Endothelial cell of umbilical vein (primary cell): ENCODE data around the gene TMEM37. TPM values are rescaled to one million over a fixed set of nuclear protein-coding genes. Genes with fewer than 3 reads are reported as not detected.
A peak's percentile ranks its signal among the peaks of the same experiment; 100 is the strongest.

Source experiments
- BruUV-seq: library from RNA; stranded (reverse); fragments of 400-500 nt; replicated peaks from 2 replicates; lab custom pipeline; 2021; lab: Mats Ljungman, UMichigan
- CTCF ChIA-PET: fragments of 300-600, 350-600 bp; sonication (Branson Sonifier 250); formaldehyde crosslinking; loops from one replicate; lab custom pipeline; 2021; ENCODE audit warnings: antibody characterized with exemption, inconsistent platforms; lab: Charles Lee
- POLR2A ChIA-PET: fragments of 300-600, 350-600 bp; sonication (Branson Sonifier 250); formaldehyde crosslinking; loops from one replicate; lab custom pipeline; 2021; ENCODE audit warnings: antibody characterized with exemption, inconsistent platforms; lab: Charles Lee
- DNase-seq: peaks from one replicate; pipeline ENCODE4 v3.0.0-alpha.2; 2011; ENCODE audit warnings: low read depth, low spot score
- FAIRE-seq: peaks from 2 replicates; lab custom pipeline; 2011; peaks lifted over from hg19 to GRCh38; lab: Jason Lieb, UNC
- H2AFZ ChIP-seq: 2 replicates; pipeline ENCODE4 v1.6.0; 2012; ENCODE audit warnings: low read depth, low read length, control low read depth, inconsistent platforms
- H3K27ac ChIP-seq: 2 replicates; pipeline ENCODE4 v1.5.1; 2011; ENCODE audit warnings: low read depth, mild to moderate bottlenecking, control low read depth, low read length, moderate library complexity; ENCODE audit not compliant: insufficient read depth
- H3K27me3 ChIP-seq, 2 experiments: 2 replicates each; pipeline versions ENCODE4 v1.6.0 to v1.6.1; 2011; ENCODE audit warnings: low read length in 2 of 2, mixed read lengths in 1 of 2; ENCODE audit not compliant: control insufficient read depth in 2 of 2, insufficient read depth in 2 of 2
- H3K36me3 ChIP-seq, 2 experiments: 2 replicates in 1 of 2; 3 replicates in 1 of 2; pipeline ENCODE4 v1.5.1; 2011; ENCODE audit warnings: low read length in 2 of 2, mild to moderate bottlenecking in 1 of 2, moderate library complexity in 1 of 2; ENCODE audit not compliant: control insufficient read depth in 2 of 2, insufficient read depth in 2 of 2; ENCODE audit errors: extremely low read depth in 1 of 2
- H3K4me1 ChIP-seq: 3 replicates; pipeline ENCODE4 v1.5.1; 2011; ENCODE audit warnings: mild to moderate bottlenecking, low read length; ENCODE audit not compliant: control insufficient read depth, insufficient read depth; ENCODE audit errors: extremely low read depth
- H3K4me2 ChIP-seq: 2 replicates; pipeline ENCODE4 v1.6.1; 2011; ENCODE audit warnings: low read length, control low read depth, mixed read lengths; ENCODE audit not compliant: insufficient read depth
- H3K4me3 ChIP-seq, 3 experiments: fragments of 200-600 bp in 1 of 3; sonication (generic), shearing (Covaris generic) in 1 of 3; replicated peaks in 1 of 3; 2 replicates each; pipeline ENCODE4 v1.5.1; 2011 to 2016; ENCODE audit warnings: control low read depth in 3 of 3, low read length in 3 of 3, mild to moderate bottlenecking in 2 of 3, inconsistent platforms in 1 of 3, low read depth in 1 of 3, moderate library complexity in 1 of 3; ENCODE audit not compliant: insufficient read depth in 1 of 3
- H3K79me2 ChIP-seq: 2 replicates; pipeline ENCODE4 v1.6.0; 2012; ENCODE audit warnings: low read length, inconsistent platforms; ENCODE audit not compliant: control insufficient read depth, insufficient read depth
- H3K9ac ChIP-seq: replicated peaks from 2 replicates; pipeline ENCODE3; 2011; ENCODE audit warnings: low read length, control low read depth; ENCODE audit not compliant: insufficient read depth; ENCODE audit errors: extremely low read depth
- H3K9me1 ChIP-seq: replicated peaks from 3 replicates; pipeline ENCODE4 v1.6.0; 2011; ENCODE audit warnings: mild to moderate bottlenecking, low read length; ENCODE audit not compliant: control insufficient read depth, insufficient read depth; ENCODE audit errors: extremely low read depth
- H3K9me3 ChIP-seq: replicated peaks from 2 replicates; pipeline ENCODE4 v1.5.1; 2012; ENCODE audit warnings: low read length, inconsistent platforms; ENCODE audit not compliant: control insufficient read depth, insufficient read depth
- H4K20me1 ChIP-seq: replicated peaks from 2 replicates; pipeline ENCODE3; 2011; ENCODE audit warnings: mild to moderate bottlenecking, low read length; ENCODE audit not compliant: control insufficient read depth, insufficient read depth; ENCODE audit errors: extremely low read depth
- EZH2 ChIP-seq: IDR thresholded peaks from 2 replicates; pipeline ENCODE4 v1.6.1; 2012; ENCODE audit warnings: borderline replicate concordance, low read depth, mild to moderate bottlenecking, moderate library complexity, low read length, inconsistent platforms; ENCODE audit not compliant: severe bottlenecking
- FOS ChIP-seq: IDR thresholded peaks from 2 replicates; pipeline ENCODE4 v1.6.1; 2011; ENCODE audit warnings: mild to moderate bottlenecking, low read length, moderate library complexity, borderline replicate concordance; ENCODE audit not compliant: insufficient read depth
- GATA2 ChIP-seq: IDR thresholded peaks from 2 replicates; pipeline ENCODE4 v1.7.0; 2011; ENCODE audit warnings: low read depth, mild to moderate bottlenecking, moderate library complexity, mixed read lengths, low read length; ENCODE audit not compliant: insufficient read length, insufficient read depth
- JUN ChIP-seq: IDR thresholded peaks from 2 replicates; pipeline ENCODE4 v1.6.1; 2011; ENCODE audit warnings: borderline replicate concordance, low read depth; ENCODE audit not compliant: insufficient read length, insufficient read depth
- MYC ChIP-seq: IDR thresholded peaks from one replicate; pipeline ENCODE4 v1.6.1; 2011; ENCODE audit warnings: mild to moderate bottlenecking, low read depth, low read length
- POLR2A ChIP-seq: IDR thresholded peaks from 2 replicates; pipeline ENCODE4 v1.6.1; 2012; ENCODE audit warnings: low read depth, mild to moderate bottlenecking, control low read depth, low read length
- POLR2AphosphoS5 ChIP-seq: IDR thresholded peaks from 2 replicates; pipeline ENCODE4 v1.6.1; 2012; ENCODE audit warnings: low read depth, mild to moderate bottlenecking, control low read depth, low read length, moderate library complexity; ENCODE audit not compliant: insufficient read depth
- dilution Hi-C: fragments of 300-500 bp; cut with MboI; formaldehyde crosslinking; loops from one replicate; pipeline ENCODE4 v1.15.0; 2019; ENCODE audit warnings: low sequenced_read_pairs; ENCODE audit not compliant: extremely low pct_ligation_motif_present
- intact Hi-C: fragments of 100-400 bp; cut with micrococcal nuclease; formaldehyde crosslinking; loops from one replicate; pipeline ENCODE4 v1.10.0; 2022
- polyA plus RNA-seq, 4 experiments: library from polyadenylated mRNA; depleted of rRNA in 3 of 4; stranded (reverse) in 3 of 4; unstranded in 1 of 4; fragments of >200 nt; gene quantifications; 2 replicates each; pipeline versions ENCODE4 v1.2.1 to v1.2.3, GENCODE V29; 2011 to 2012; ENCODE audit warnings: missing spikeins in 1 of 4
- total RNA-seq: library from RNA; stranded (reverse); gene quantifications from 2 replicates; pipeline ENCODE4 v1.2.3, GENCODE V29; 2021
- TF ChIP-seq, protein P1 (sequence below), 2 donors: IDR thresholded peaks; 1 replicate in 1 of 2; 2 replicates in 1 of 2; pipeline ENCODE4 v1.5.1; 2011; ENCODE audit warnings: low read length in 2 of 2, mild to moderate bottlenecking in 2 of 2, moderate library complexity in 2 of 2, control low read depth in 1 of 2, inconsistent platforms in 1 of 2, low read depth in 1 of 2; ENCODE audit not compliant: insufficient read depth in 1 of 2; ENCODE audit errors: extremely low read depth in 1 of 2
- TF ChIP-seq, protein P2 (sequence below): IDR thresholded peaks from 2 replicates; pipeline ENCODE4 v1.6.1; 2011; ENCODE audit not compliant: insufficient read depth, insufficient read length

Gene TMEM37
- total and polyA plus RNA-seq, 2 donors (not counting 3 experiments of a cell fraction or from before 2014, with no cell fraction given) = 3.5 to 16.2 TPM

DNA sequence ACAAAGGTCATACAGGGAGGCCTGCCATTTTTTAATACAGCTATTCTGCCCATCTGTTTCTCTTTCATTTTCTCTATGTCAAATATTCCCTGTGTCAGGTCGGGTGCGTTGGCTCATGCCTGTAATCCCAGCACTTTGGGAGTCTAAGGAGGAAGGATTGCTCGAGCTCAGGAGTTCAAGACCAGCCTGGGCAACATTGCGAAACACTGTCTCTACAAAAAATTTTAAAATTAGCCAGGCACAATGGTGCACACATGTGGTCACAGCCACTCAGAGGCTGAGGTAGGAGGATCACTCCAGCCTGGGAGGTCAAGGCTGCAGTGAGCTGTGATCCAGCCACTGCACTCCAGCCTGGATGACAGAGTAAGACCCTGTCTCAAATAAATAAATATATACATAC is 34.7 kb downstream of the TMEM37 start:
- Histone ChIP-seq H3K4me1 (no peaks in the 10 kb centered on the region), H3K9ac (no peak overlapping the region), H3K27me3 (peaks cover 0 to 3% of the 10 kb centered on the region in 2 experiments), H3K36me3 (no peaks in the 10 kb centered on the region), H3K9me1 (no peaks in the 10 kb centered on the region), H3K27ac (no peak overlapping the region), H2AFZ (no peak overlapping the region), H3K4me2 (no peak overlapping the region), H3K4me3 (no peak overlapping the region), H4K20me1 (no peaks in the 10 kb centered on the region), H3K79me2 (no peaks in the 10 kb centered on the region), H3K9me3 (no peaks in the 10 kb centered on the region)
- peak; percentile 40 for FAIRE-seq
- BruUV-seq = no TSS peak
- dilution Hi-C loops = no loop called here
- TF ChIP-seq, protein P1, sequence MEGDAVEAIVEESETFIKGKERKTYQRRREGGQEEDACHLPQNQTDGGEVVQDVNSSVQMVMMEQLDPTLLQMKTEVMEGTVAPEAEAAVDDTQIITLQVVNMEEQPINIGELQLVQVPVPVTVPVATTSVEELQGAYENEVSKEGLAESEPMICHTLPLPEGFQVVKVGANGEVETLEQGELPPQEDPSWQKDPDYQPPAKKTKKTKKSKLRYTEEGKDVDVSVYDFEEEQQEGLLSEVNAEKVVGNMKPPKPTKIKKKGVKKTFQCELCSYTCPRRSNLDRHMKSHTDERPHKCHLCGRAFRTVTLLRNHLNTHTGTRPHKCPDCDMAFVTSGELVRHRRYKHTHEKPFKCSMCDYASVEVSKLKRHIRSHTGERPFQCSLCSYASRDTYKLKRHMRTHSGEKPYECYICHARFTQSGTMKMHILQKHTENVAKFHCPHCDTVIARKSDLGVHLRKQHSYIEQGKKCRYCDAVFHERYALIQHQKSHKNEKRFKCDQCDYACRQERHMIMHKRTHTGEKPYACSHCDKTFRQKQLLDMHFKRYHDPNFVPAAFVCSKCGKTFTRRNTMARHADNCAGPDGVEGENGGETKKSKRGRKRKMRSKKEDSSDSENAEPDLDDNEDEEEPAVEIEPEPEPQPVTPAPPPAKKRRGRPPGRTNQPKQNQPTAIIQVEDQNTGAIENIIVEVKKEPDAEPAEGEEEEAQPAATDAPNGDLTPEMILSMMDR (IDR thresholded peaks at IDR 0.05; ENCODE audit: extremely low read depth in 1 of 2, insufficient read depth in 1 of 2, low read depth in 1 of 2, low read length in 2 of 2) = no peak
- no peak for TF ChIP-seq JUN
- no peak for TF ChIP-seq POLR2AphosphoS5
- TF ChIP-seq POLR2A = no peak
- TF ChIP-seq FOS = no peak
- TF ChIP-seq, protein P2, sequence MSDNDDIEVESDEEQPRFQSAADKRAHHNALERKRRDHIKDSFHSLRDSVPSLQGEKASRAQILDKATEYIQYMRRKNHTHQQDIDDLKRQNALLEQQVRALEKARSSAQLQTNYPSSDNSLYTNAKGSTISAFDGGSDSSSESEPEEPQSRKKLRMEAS = no peak
- TF ChIP-seq GATA2 = no peak
- no peak for TF ChIP-seq MYC
- no peak for TF ChIP-seq EZH2
- intact Hi-C loops = no loop called here
- ChIA-PET CTCF (interaction anchor here (1.6 to 3.0 kb wide), 2 partner anchors 10 kb away, joined by 8 to 13 read pairs; no protein-coding TSS in a partner anchor), POLR2A (no interaction called here)
- DNase-seq = no peak
